ENCODE results near the gene UBR4. TPM values are rescaled to one million over a fixed set of nuclear protein-coding genes. Genes with fewer than 3 reads are reported as not detected.

Gene UBR4
- total RNA-seq, 1 donor from 2014 or later, result 222 TPM

DNA sequence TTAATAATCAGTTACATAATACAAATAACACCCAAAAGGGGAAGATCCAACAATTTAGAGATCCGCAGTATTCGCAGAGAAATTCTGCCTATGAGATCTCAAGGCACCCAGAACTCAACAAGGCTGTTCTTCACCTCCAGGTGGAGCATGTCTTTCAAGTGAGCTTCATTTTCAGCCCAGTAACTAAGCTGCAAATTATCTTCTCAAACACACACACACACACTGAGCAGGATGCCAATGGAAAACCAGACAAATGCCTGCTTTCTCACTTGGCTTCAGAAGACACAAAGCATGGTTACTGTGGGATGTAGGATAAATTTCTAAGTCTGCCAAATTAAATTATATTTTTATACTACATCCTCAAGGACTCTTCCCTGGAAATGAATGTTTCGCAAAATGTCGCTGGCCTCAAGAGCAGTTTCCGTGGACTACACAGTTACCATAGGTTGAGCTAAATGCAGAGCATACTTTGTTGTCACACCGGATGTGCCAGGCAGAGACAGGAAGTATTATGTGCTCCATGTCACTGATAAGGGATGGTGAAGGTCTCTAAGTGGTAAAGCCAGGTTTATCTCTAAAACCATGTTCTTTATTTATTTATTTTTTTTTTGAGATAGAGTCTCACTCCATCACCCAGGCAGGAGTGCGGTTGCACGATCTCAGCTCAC, 30.3 kb downstream of the UBR4 start:
- intact Hi-C loops (cut with DNase I), result loop anchor here (10.0 kb wide), 1 partner anchor 55 kb away; no protein-coding TSS in a partner anchor
- peaks cover 83 to 97% of the 10 kb centered on the region in 2 donors for H3K36me3 ChIP-seq
- no peaks in the 10 kb centered on the region for H3K27me3 ChIP-seq
- H3K4me3 ChIP-seq, result no peak overlapping the region
- TF ChIP-seq, protein P1, sequence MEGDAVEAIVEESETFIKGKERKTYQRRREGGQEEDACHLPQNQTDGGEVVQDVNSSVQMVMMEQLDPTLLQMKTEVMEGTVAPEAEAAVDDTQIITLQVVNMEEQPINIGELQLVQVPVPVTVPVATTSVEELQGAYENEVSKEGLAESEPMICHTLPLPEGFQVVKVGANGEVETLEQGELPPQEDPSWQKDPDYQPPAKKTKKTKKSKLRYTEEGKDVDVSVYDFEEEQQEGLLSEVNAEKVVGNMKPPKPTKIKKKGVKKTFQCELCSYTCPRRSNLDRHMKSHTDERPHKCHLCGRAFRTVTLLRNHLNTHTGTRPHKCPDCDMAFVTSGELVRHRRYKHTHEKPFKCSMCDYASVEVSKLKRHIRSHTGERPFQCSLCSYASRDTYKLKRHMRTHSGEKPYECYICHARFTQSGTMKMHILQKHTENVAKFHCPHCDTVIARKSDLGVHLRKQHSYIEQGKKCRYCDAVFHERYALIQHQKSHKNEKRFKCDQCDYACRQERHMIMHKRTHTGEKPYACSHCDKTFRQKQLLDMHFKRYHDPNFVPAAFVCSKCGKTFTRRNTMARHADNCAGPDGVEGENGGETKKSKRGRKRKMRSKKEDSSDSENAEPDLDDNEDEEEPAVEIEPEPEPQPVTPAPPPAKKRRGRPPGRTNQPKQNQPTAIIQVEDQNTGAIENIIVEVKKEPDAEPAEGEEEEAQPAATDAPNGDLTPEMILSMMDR (IDR thresholded peaks at IDR 0.05), result peak in 1 of 3 experiments; percentile 9
- no peaks in the 10 kb centered on the region for H3K9me3 ChIP-seq
- no peak for DNase-seq (ENCODE audit: low spot score in 2 of 2)
- H3K4me1 ChIP-seq, result no peaks in the 10 kb centered on the region
- H3K27ac ChIP-seq, result no peak overlapping the region

DNA sequence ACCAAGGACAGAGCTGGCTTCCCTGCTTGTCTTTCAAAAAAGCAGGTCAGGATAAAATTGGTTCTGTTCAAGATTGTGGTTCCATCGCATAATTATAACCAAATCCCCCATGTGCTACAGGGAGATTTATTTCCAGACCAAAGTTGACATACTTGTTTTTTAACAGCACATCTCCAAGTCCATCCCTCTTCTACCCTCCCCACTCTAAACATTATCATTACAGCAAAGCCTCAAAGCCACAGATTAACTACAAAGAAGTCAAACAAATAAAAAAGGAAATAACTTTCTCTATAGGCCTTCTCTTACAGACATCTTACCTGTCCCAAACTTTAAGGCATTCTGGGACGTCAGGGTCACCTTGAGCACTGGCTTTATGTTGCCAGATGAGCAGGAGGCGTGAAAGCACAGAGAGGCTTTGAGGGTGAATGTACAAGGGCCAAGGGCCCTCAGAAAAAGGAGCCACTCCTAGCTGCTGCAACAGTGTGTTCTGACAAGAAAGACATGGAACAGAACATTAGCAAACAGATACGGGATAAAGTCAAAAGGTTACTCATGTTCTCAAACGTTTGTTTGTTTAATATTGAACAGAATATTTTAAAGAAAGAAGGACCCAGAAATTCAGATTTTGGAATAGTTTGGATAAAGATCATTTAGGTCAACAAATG, 31.2 kb downstream of the UBR4 start:
- DNase-seq (ENCODE audit: low spot score in 2 of 2), result no peak
- peaks cover 83 to 97% of the 10 kb centered on the region in 2 donors for H3K36me3 ChIP-seq
- intact Hi-C loops (cut with DNase I), result loop anchor here (10.0 kb wide), 1 partner anchor 56 kb away; no protein-coding TSS in a partner anchor

DNA sequence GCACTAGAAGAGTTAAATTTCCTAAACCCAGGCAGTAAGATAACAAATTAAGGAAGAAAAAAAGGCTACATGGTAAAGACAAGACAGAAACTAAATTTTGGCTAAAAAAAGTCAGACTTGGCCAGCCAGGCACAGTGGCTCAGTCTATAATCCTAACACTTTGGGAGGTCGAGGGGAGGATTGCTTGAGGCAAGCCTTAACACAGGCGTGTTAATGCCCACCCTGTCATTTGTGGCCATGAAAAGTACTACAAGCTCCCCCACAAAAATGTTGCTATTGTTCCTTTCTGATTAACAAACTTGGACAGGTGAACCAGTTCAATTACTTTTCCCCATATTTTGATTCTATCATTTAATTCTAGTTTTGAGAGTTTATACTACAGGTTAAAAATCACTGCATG, 32.3 kb downstream of the UBR4 start:
- Histone ChIP-seq H3K4me1 (no peaks in the 10 kb centered on the region), H3K27me3 (no peaks in the 10 kb centered on the region), H3K9me3 (no peaks in the 10 kb centered on the region), H3K36me3 (peaks cover 84 to 97% of the 10 kb centered on the region in 2 donors), H3K27ac (no peak overlapping the region), H3K4me3 (no peak overlapping the region)
- TF ChIP-seq, protein P1 (IDR thresholded peaks at IDR 0.05), result no peak
- intact Hi-C loops (cut with DNase I), result loop anchor here (10.0 kb wide), 1 partner anchor 57 kb away; no protein-coding TSS in a partner anchor
- no peak for DNase-seq (ENCODE audit: low spot score in 2 of 2)

More for the DNA sequence above, 31.2 kb downstream of the UBR4 start:
- Histone ChIP-seq H3K27ac (no peak overlapping the region), H3K27me3 (no peaks in the 10 kb centered on the region), H3K4me3 (no peak overlapping the region), H3K4me1 (no peaks in the 10 kb centered on the region), H3K9me3 (no peaks in the 10 kb centered on the region)
- TF ChIP-seq, protein P1 (IDR thresholded peaks at IDR 0.05), result no peak

DNA sequence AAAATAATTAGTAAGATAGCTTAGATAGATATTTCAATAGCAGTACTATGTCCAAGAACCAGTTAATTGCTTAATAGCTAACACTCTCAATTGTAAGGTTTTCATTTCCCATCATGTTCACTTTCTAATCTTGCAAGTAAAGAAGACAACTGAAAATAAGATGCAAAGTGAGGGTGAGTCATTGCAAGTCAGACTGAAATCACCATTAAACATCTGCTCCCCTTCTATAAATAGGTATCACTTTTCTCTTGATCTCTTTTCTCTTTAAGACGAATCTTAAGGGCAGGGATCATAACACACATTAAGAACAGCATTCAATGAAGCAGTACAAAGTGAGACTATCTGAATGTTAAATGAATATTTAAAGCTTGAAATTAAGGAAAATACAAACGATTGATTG, 40.4 kb downstream of the UBR4 start:
- intact Hi-C loops (cut with DNase I), result loop anchor here (10.0 kb wide), 1 partner anchor 65 kb away; no protein-coding TSS in a partner anchor
- Histone ChIP-seq H3K27ac (no peak overlapping the region), H3K4me3 (no peak overlapping the region), H3K4me1 (no peaks in the 10 kb centered on the region), H3K27me3 (no peaks in the 10 kb centered on the region), H3K9me3 (no peaks in the 10 kb centered on the region), H3K36me3 (peaks cover 99 to 100% of the 10 kb centered on the region in 2 donors)
- TF ChIP-seq, protein P1 (IDR thresholded peaks at IDR 0.05), result no peak
- no peak for DNase-seq (ENCODE audit: low spot score in 2 of 2)

DNA sequence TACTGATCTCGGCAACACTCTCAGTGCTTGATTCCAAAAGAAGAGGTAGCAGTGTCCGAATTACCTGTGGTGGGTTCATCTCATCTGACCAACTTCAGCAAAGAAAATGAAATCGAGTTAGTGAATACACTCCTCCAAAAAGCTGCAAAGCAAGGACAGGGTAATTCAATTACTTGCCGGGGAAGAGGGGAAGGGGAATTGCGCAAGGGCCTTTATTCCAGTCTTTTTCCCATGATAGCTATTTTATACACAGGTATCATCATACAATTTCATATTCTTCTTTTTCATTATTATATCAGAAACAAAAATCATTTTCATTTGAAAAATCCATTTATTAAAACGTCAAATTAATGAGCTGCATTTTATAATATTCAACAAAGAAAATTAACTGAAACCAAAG, 42.9 kb downstream of the UBR4 start:
- no peak for DNase-seq (ENCODE audit: low spot score in 2 of 2)

More for the DNA sequence above, 42.9 kb downstream of the UBR4 start:
- Histone ChIP-seq H3K27me3 (no peaks in the 10 kb centered on the region), H3K36me3 (peaks cover 94 to 99% of the 10 kb centered on the region in 2 donors), H3K27ac (no peak overlapping the region), H3K9me3 (no peaks in the 10 kb centered on the region), H3K4me1 (peaks cover 0 to 6% of the 10 kb centered on the region in 2 donors), H3K4me3 (no peak overlapping the region)
- intact Hi-C loops (cut with DNase I), result no loop called here
- TF ChIP-seq, protein P1 (IDR thresholded peaks at IDR 0.05), result no peak

Data from ascending aorta (tissue), 2 donors.